ENCODE measurements around the gene KIF18B.

The KIF18B gene

GRCh38 chr17:44921122-44921882 lies 26.3 kb downstream of the KIF18B start:
- H3K9me3 ChIP-seq (ENCODE audit: severe bottlenecking): no peaks in the 10 kb centered on the region
- DNase-seq: peak; percentile 56
- no peak overlapping the region for H3K4me3 ChIP-seq (ENCODE audit: low read depth, low read length)
- H3K36me3 ChIP-seq: peaks cover 15% of the 10 kb centered on the region
- no peak overlapping the region for H3K27ac ChIP-seq
- TF ChIP-seq, protein P1, sequence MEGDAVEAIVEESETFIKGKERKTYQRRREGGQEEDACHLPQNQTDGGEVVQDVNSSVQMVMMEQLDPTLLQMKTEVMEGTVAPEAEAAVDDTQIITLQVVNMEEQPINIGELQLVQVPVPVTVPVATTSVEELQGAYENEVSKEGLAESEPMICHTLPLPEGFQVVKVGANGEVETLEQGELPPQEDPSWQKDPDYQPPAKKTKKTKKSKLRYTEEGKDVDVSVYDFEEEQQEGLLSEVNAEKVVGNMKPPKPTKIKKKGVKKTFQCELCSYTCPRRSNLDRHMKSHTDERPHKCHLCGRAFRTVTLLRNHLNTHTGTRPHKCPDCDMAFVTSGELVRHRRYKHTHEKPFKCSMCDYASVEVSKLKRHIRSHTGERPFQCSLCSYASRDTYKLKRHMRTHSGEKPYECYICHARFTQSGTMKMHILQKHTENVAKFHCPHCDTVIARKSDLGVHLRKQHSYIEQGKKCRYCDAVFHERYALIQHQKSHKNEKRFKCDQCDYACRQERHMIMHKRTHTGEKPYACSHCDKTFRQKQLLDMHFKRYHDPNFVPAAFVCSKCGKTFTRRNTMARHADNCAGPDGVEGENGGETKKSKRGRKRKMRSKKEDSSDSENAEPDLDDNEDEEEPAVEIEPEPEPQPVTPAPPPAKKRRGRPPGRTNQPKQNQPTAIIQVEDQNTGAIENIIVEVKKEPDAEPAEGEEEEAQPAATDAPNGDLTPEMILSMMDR (IDR thresholded peaks at IDR 0.05; ENCODE audit: low read depth, low read length): no peak
- H3K27me3 ChIP-seq (ENCODE audit: insufficient read depth, low read depth, severe bottlenecking): no peaks in the 10 kb centered on the region

GRCh38 chr17:44920565-44920940 lies 27.0 kb downstream of the KIF18B start:
- H3K27ac ChIP-seq: no peak overlapping the region
- H3K27me3 ChIP-seq (ENCODE audit: insufficient read depth, low read depth, severe bottlenecking): no peaks in the 10 kb centered on the region
- H3K4me3 ChIP-seq (ENCODE audit: low read depth, low read length): no peak overlapping the region
- DNase-seq: no peak
- TF ChIP-seq, protein P1 (IDR thresholded peaks at IDR 0.05; ENCODE audit: low read depth, low read length): no peak
- no peaks in the 10 kb centered on the region for H3K9me3 ChIP-seq (ENCODE audit: severe bottlenecking)
- H3K36me3 ChIP-seq: peaks cover 7% of the 10 kb centered on the region

GRCh38 chr17:44919885-44920564 lies 27.5 kb downstream of the KIF18B start:
- H3K36me3 ChIP-seq: peaks cover 4% of the 10 kb centered on the region
- no peaks in the 10 kb centered on the region for H3K27me3 ChIP-seq (ENCODE audit: insufficient read depth, low read depth, severe bottlenecking)
- TF ChIP-seq, protein P1 (IDR thresholded peaks at IDR 0.05; ENCODE audit: low read depth, low read length): peak; percentile 96
- no peak overlapping the region for H3K4me3 ChIP-seq (ENCODE audit: low read depth, low read length)
- no peaks in the 10 kb centered on the region for H3K9me3 ChIP-seq (ENCODE audit: severe bottlenecking)
- no peak overlapping the region for H3K27ac ChIP-seq
- DNase-seq: peak; percentile 90

DNA sequence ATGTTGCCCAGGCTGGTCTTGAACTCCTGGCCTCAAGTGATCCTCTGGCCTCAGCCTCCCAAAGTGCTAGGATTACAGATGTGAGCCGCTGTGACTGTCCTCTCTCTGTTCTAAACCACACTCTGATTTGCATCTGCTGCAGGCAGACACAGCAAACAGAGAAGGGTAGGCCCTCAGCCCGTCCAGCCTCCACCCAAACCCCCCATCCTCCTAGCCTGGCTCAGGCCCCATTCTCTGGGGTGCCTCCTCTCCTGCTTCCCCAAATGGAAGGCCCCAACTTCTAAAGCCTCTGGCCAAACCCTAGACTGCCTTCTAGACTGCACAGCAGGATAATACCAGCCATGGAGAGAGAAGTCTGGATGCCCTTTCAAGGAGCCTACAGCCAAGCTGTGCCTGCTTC lies 28.2 kb downstream of the KIF18B start:
- Histone ChIP-seq H3K9me3 (ENCODE audit: severe bottlenecking) (no peaks in the 10 kb centered on the region), H3K27me3 (ENCODE audit: insufficient read depth, low read depth, severe bottlenecking) (no peaks in the 10 kb centered on the region), H3K27ac (no peak overlapping the region), H3K36me3 (no peaks in the 10 kb centered on the region), H3K4me3 (ENCODE audit: low read depth, low read length) (no peak overlapping the region)
- no peak for DNase-seq
- TF ChIP-seq, protein P1 (IDR thresholded peaks at IDR 0.05; ENCODE audit: low read depth, low read length): no peak

GRCh38 chr17:44918006-44918405 lies 29.6 kb downstream of the KIF18B start:
- no peak for DNase-seq
- no peaks in the 10 kb centered on the region for H3K9me3 ChIP-seq (ENCODE audit: severe bottlenecking)
- H3K27ac ChIP-seq: no peak overlapping the region
- H3K36me3 ChIP-seq: no peaks in the 10 kb centered on the region
- TF ChIP-seq, protein P1 (IDR thresholded peaks at IDR 0.05; ENCODE audit: low read depth, low read length): no peak
- H3K4me3 ChIP-seq (ENCODE audit: low read depth, low read length): no peak overlapping the region
- no peaks in the 10 kb centered on the region for H3K27me3 ChIP-seq (ENCODE audit: insufficient read depth, low read depth, severe bottlenecking)

Measured in WERI-Rb-1 (cell line).